ENCODE measurements around the gene TXNL1.

Gene TXNL1

GRCh38 chr18:56565551-56566345, 72.6 kb downstream of the TXNL1 start:
- no peak for DNase-seq

GRCh38 chr18:56565046-56565445, 73.3 kb downstream of the TXNL1 start:
- no peak for DNase-seq

- no peak for DNase-seq
Measured at GRCh38 chr18:56563568-56563967, 74.8 kb downstream of the TXNL1 start.

- DNase-seq = no peak
Measured at GRCh38 chr18:56562479-56562878, 75.9 kb downstream of the TXNL1 start.

- no peak for DNase-seq
Measured at GRCh38 chr18:56560992-56561391, 77.4 kb downstream of the TXNL1 start.

DNA sequence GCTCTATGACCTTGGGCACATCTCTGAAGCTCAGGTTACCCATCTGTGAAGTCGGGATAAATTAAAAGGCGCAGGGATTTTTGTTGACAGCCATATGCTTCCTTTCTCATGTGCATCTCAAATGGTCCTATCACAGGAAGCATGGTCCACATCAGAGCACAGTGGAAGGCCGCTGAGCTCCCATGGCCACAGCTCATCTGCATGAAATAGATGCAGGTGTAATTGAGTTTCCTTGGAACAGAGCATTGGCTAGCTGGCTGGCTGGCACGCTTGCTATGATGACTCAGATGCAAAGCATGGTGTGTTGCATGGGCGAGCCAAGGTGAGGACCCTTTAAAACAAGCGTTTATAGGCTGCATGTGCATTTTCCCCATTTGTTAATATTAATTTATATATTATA, 79.3 kb downstream of the TXNL1 start:
- DNase-seq = no peak

DNA sequence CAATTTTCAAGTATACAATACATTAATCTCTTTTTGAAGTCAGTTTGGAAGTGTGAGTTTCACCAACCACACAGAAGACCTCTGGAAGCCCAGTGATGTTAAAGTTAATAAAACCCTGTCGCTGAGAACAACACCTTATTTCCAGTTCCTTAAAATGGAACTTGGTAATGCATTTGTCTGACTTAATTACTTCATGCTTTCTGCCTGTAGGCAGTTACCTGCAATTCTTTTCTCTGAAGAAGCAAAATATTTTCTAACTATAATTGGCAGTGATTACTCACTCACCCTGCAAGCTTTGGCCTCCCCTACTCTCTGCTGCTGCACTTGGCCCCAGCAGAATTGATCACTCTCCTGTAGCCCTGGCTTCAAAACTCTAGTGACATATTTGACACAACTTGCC, 81.5 kb downstream of the TXNL1 start:
- DNase-seq = no peak

DNA sequence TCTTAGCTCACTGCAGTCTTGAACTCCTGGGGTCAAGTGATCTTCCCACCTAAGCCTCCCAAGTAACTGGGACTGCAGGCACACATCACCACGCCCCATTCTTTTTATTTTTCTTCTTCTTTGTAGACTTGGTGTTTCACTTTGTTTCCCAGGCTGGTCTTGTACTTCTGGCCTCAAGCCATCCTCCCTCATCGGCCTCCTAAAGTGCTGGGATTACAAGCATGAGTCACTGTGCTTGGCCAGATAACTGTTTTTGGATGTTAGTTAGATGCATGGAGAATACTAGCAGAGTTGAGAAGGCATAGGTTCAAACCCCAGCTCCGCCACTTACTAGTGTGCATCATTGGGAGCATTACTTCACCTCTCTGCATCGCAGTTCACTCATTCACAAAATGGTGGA, 88.3 kb downstream of the TXNL1 start:
- DNase-seq = no peak

All from SW 1271 (cell line).